ENCODE data around the gene ADORA2B.
"Not testable (repeated sequence)": the region's sequence is repeated elsewhere in the genome, so short reads cannot be mapped to it uniquely, and the experiment has no call there.

The ADORA2B gene

DNA sequence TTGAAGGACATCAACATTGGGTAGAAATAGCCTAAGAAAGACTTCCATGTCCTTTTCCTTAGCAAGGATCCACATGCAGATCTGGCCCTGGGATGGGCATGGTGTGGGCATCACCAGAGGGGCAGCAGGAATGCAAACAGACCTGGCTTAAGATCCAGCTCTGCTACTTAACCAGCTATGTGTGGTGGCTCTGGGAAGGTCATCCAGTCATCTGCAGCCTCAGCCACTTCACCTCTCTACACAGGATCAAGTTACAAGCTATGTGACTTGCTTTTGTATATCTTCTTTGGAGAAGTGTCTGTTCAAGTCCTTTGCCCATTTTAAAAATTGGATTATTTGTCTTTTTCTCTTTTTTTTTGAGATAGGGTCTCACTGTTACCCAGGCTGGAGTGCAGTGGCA is 13.5 kb upstream of the ADORA2B start:
- Histone ChIP-seq H3K27me3 (peaks cover 0 to 3% of the 10 kb centered on the region in 2 donors), H3K4me1 (no peaks in the 10 kb centered on the region), H3K9me3 (no peaks in the 10 kb centered on the region), H3K27ac (no peak overlapping the region), H3K4me3 (no peak overlapping the region), H3K36me3 (no peaks in the 10 kb centered on the region)
- TF ChIP-seq, protein P1, sequence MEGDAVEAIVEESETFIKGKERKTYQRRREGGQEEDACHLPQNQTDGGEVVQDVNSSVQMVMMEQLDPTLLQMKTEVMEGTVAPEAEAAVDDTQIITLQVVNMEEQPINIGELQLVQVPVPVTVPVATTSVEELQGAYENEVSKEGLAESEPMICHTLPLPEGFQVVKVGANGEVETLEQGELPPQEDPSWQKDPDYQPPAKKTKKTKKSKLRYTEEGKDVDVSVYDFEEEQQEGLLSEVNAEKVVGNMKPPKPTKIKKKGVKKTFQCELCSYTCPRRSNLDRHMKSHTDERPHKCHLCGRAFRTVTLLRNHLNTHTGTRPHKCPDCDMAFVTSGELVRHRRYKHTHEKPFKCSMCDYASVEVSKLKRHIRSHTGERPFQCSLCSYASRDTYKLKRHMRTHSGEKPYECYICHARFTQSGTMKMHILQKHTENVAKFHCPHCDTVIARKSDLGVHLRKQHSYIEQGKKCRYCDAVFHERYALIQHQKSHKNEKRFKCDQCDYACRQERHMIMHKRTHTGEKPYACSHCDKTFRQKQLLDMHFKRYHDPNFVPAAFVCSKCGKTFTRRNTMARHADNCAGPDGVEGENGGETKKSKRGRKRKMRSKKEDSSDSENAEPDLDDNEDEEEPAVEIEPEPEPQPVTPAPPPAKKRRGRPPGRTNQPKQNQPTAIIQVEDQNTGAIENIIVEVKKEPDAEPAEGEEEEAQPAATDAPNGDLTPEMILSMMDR (IDR thresholded peaks at IDR 0.05) = no peak
- intact Hi-C loops (cut with DNase I; ENCODE audit: low total_unique reads) = no loop called here
- no peak for DNase-seq

DNA sequence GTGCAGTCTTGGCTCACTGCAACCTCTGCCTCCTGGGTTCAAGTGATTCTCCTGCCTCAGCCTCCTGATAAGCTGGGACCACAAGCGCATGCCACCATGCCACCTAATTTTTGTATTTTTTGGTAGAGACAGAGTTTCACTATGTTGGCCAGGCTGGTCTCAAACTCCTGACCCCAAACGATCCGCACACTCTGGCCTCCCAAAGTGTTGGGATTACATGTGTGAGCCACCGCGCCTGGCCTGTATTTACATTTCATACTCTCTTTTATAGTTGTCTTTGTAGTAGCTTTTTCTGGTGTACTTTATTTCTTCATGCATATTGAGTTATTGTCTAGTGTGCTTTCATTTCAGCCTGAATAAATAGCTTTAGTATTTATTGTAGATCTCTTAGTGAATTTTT is 10.1 kb upstream of the ADORA2B start:
- no peaks in the 10 kb centered on the region for H3K4me1 ChIP-seq
- TF ChIP-seq, protein P1 (IDR thresholded peaks at IDR 0.05) = no peak
- no peak for DNase-seq
- no peak overlapping the region for H3K27ac ChIP-seq
- no peaks in the 10 kb centered on the region for H3K9me3 ChIP-seq
- no peak overlapping the region for H3K4me3 ChIP-seq
- intact Hi-C loops (cut with DNase I; ENCODE audit: low total_unique reads) = no loop called here
- no peaks in the 10 kb centered on the region for H3K36me3 ChIP-seq
- no peaks in the 10 kb centered on the region for H3K27me3 ChIP-seq

DNA sequence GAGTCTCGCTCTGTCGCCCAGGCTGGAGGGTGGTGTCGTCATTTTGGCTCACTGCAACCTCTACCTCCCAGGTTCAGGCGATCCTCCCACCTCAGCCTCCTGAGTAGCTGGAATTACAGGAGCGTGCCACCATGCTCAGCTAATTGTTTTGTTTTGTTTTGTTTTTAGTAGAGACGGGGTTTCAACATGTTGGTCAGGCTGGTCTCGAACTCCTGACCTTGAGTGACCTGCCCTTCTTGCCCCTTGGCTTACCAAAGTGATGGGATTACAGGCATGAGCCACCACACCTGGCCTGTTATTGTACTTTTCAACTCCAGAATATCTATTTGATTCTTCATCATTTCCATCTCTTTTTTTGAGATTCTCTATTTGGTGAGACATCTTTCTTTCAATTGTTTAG is 9.0 kb upstream of the ADORA2B start:
- H3K27ac ChIP-seq = no peak overlapping the region
- H3K4me3 ChIP-seq = no peak overlapping the region
- H3K9me3 ChIP-seq = no peaks in the 10 kb centered on the region
- H3K4me1 ChIP-seq = no peaks in the 10 kb centered on the region
- H3K36me3 ChIP-seq = no peaks in the 10 kb centered on the region
- intact Hi-C loops (cut with DNase I; ENCODE audit: low total_unique reads) = no loop called here
- TF ChIP-seq, protein P1 (IDR thresholded peaks at IDR 0.05) = no peak
- no peak for DNase-seq
- H3K27me3 ChIP-seq = no peaks in the 10 kb centered on the region

- H3K27ac ChIP-seq; DNase-seq; H3K9me3 ChIP-seq; H3K27me3 ChIP-seq; H3K36me3 ChIP-seq; intact Hi-C loops (cut with DNase I; ENCODE audit: low total_unique reads); H3K4me1 ChIP-seq; H3K4me3 ChIP-seq: not testable (repeated sequence)
These were observed 8.4 kb upstream of the ADORA2B start for GRCh38 chr17:15936481-15936880.

GRCh38 chr17:15941781-15942180 is 3.1 kb upstream of the ADORA2B start:
- Histone ChIP-seq H3K9me3 (no peaks in the 10 kb centered on the region), H3K27ac (no peak overlapping the region), H3K4me1 (peaks cover 0 to 25% (median 20%) of the 10 kb centered on the region in 4 donors), H3K4me3 (no peak overlapping the region), H3K36me3 (no peaks in the 10 kb centered on the region), H3K27me3 (peaks cover 0 to 35% of the 10 kb centered on the region in 2 donors)
- TF ChIP-seq, protein P1 (IDR thresholded peaks at IDR 0.05) = no peak
- intact Hi-C loops (cut with DNase I; ENCODE audit: low total_unique reads) = no loop called here
- DNase-seq = no peak

- Histone ChIP-seq H3K36me3 (no peaks in the 10 kb centered on the region), H3K4me1 (peaks cover 0 to 25% (median 20%) of the 10 kb centered on the region in 4 donors), H3K27ac (no peak overlapping the region), H3K9me3 (no peaks in the 10 kb centered on the region), H3K4me3 (no peak overlapping the region), H3K27me3 (peaks cover 0 to 39% of the 10 kb centered on the region in 2 donors)
- intact Hi-C loops (cut with DNase I; ENCODE audit: low total_unique reads) = no loop called here
- DNase-seq = no peak
- TF ChIP-seq, protein P1 (IDR thresholded peaks at IDR 0.05) = no peak
These were observed 2.6 kb upstream of the ADORA2B start for GRCh38 chr17:15942207-15942833.

All from tibial artery (tissue), 4 donors.